GM23248 (cell line): ENCODE results near the gene DOK6. TPM values are rescaled to one million over a fixed set of nuclear protein-coding genes. Genes with fewer than 3 reads are reported as not detected.

Experiments
- DNase-seq: peaks from one replicate; pipeline ENCODE4 v3.0.0-alpha.2; 2015
- H2AFZ ChIP-seq: fragments of 200-600 bp; sonication (generic); 2 replicates; pipeline ENCODE4 v1.6.1; 2016; ENCODE audit warnings: antibody characterized with exemption
- H3F3A ChIP-seq: fragments of 200-600 bp; sonication (generic); 2 replicates; pipeline ENCODE4 v1.6.1; 2016; ENCODE audit warnings: mild to moderate bottlenecking, antibody characterized with exemption, mixed run types; ENCODE audit not compliant: insufficient read depth
- H3K27ac ChIP-seq: fragments of 200-600 bp; sonication (generic); 2 replicates; pipeline ENCODE4 v1.5.1; 2016; ENCODE audit warnings: mild to moderate bottlenecking
- H3K27me3 ChIP-seq: fragments of 200-600 bp; sonication (generic); replicated peaks from 2 replicates; pipeline ENCODE4 v1.6.1; 2016; ENCODE audit warnings: mild to moderate bottlenecking; ENCODE audit not compliant: insufficient read depth
- H3K36me3 ChIP-seq: fragments of 200-600 bp; sonication (generic); 2 replicates; pipeline ENCODE4 v1.6.1; 2016; ENCODE audit warnings: low read depth, mild to moderate bottlenecking
- H3K4me1 ChIP-seq: fragments of 200-600 bp; sonication (generic); 2 replicates; pipeline ENCODE4 v1.6.1; 2016; ENCODE audit warnings: mild to moderate bottlenecking; ENCODE audit not compliant: insufficient read depth
- H3K4me2 ChIP-seq: fragments of 200-600 bp; sonication (generic); one replicate; pipeline ENCODE4 v1.6.1; 2016; ENCODE audit warnings: mild to moderate bottlenecking; ENCODE audit not compliant: unreplicated experiment
- H3K4me3 ChIP-seq: fragments of 200-600 bp; sonication (generic); 2 replicates; pipeline ENCODE4 v1.5.1; 2016; ENCODE audit warnings: mild to moderate bottlenecking
- H3K79me2 ChIP-seq: fragments of 200-600 bp; sonication (generic); 2 replicates; pipeline ENCODE4 v1.6.1; 2016; ENCODE audit warnings: mild to moderate bottlenecking; ENCODE audit not compliant: insufficient read depth
- H3K9ac ChIP-seq: fragments of 200-600 bp; sonication (generic); 2 replicates; pipeline ENCODE4 v1.6.1; 2016; ENCODE audit warnings: mild to moderate bottlenecking
- H3K9me2 ChIP-seq: fragments of 200-600 bp; sonication (generic); 2 replicates; pipeline ENCODE4 v1.6.1; 2016; ENCODE audit warnings: mixed run types, mild to moderate bottlenecking, moderate library complexity; ENCODE audit not compliant: insufficient read depth
- H3K9me3 ChIP-seq: fragments of 200-600 bp; sonication (generic); one replicate; pipeline ENCODE4 v1.6.1; 2017; ENCODE audit warnings: low read depth
- H4K20me1 ChIP-seq: fragments of 200-600 bp; sonication (generic); 2 replicates; pipeline ENCODE4 v1.6.0; 2016; ENCODE audit not compliant: insufficient read depth
- EZH2 ChIP-seq: fragments of 200-600 bp; sonication (generic); IDR thresholded peaks from 2 replicates; pipeline ENCODE4 v1.6.1; 2018; ENCODE audit warnings: antibody characterized with exemption, mild to moderate bottlenecking; ENCODE audit not compliant: insufficient read depth, poor library complexity, severe bottlenecking
- EZH2phosphoT487 ChIP-seq: fragments of 200-600 bp; sonication (generic); IDR thresholded peaks from 2 replicates; pipeline ENCODE4 v1.6.1; 2018; ENCODE audit warnings: antibody characterized with exemption, moderate library complexity, mild to moderate bottlenecking, low read depth; ENCODE audit not compliant: insufficient read depth
- WGBS, 2 experiments: methylation state at CpG; one replicate each; pipeline ENCODE4 v1.1.6; 2015 to 2017; ENCODE audit warnings: low lambda C conversion rate in 2 of 2, low coverage in 1 of 2; ENCODE audit errors: missing lambda C conversion rate in 2 of 2; 5-methylcytosine and 5-hydroxymethylcytosine counted together
- in situ Hi-C: fragments of 300-500 bp; cut with MboI; formaldehyde crosslinking; loops from 2 replicates; pipeline ENCODE4 v1.15.0; 2020
- polyA plus RNA-seq: library from polyadenylated mRNA; unstranded; fragments of >200 nt; fragmentation: Nextera tagmentation; extraction: Ambion mirVana; gene quantifications from 2 replicates; pipeline ENCODE4 v1.2.1, GENCODE V29; 2016
- total RNA-seq: library from RNA; depleted of rRNA; stranded (reverse); fragments of >200 nt; shearing (Covaris generic); gene quantifications from 2 replicates; pipeline ENCODE4 v1.2.3, GENCODE V29; 2014

DOK6 gene
- total and polyA plus RNA-seq, 2 experiments from 2014 or later: 1.1 to 5.2 TPM

DNA sequence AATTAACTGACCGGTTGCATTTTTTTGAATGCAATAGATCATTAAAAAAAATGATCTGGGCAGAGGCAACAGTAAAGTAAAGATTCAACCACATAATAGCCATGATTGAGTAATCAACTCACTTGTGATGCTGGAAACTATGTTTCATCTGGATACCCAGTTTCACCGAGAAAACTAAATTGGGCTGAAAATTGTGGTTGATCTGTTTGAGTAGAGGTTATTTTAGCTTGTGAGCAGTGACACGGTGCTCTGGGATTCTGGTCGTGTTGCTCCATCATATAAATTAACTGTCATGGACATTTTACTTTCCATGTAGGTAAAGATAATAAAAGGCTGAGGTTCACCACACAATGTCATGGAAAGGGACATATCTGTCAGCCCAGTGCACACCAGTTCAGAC lies 488.3 kb downstream of the DOK6 start:
- Histone ChIP-seq H3K9ac (no peak overlapping the region), H3K36me3 (no peaks in the 10 kb centered on the region), H3F3A (no peaks in the 10 kb centered on the region), H3K4me2 (no peak overlapping the region), H4K20me1 (no peaks in the 10 kb centered on the region), H3K9me3 (no peaks in the 10 kb centered on the region), H3K9me2 (no peaks in the 10 kb centered on the region), H3K4me1 (no peaks in the 10 kb centered on the region), H3K27me3 (no peaks in the 10 kb centered on the region), H3K4me3 (no peak overlapping the region), H3K79me2 (no peaks in the 10 kb centered on the region), H2AFZ (no peak overlapping the region), H3K27ac (no peak overlapping the region)
- WGBS, 2 experiments: 97 to 98% methylated on average over 4 of the region's 4 CpGs
- in situ Hi-C loops: no loop called here
- TF ChIP-seq EZH2phosphoT487: no peak
- TF ChIP-seq EZH2: no peak
- DNase-seq: no peak

GRCh38 chr18:69890558-69890957 lies 489.9 kb downstream of the DOK6 start:
- Histone ChIP-seq H3K4me1 (no peaks in the 10 kb centered on the region), H2AFZ (no peak overlapping the region), H3K27me3 (no peaks in the 10 kb centered on the region), H3K79me2 (no peaks in the 10 kb centered on the region), H3K27ac (no peak overlapping the region), H3K36me3 (0 out of 2 replicates have a peak, but pooled peaks cover 5% of the 10 kb centered on the region), H3K4me2 (no peak overlapping the region), H3K9ac (no peak overlapping the region), H3K9me2 (no peaks in the 10 kb centered on the region), H4K20me1 (no peaks in the 10 kb centered on the region), H3F3A (no peaks in the 10 kb centered on the region), H3K4me3 (no peak overlapping the region), H3K9me3 (no peaks in the 10 kb centered on the region)
- 100% methylated on average over 1 of the region's 1 CpG for WGBS, 2 experiments
- TF ChIP-seq EZH2 (no peak), EZH2phosphoT487 (no peak)
- in situ Hi-C loops: no loop called here
- no peak for DNase-seq

- Histone ChIP-seq H3K9me3 (no peaks in the 10 kb centered on the region), H3K4me2 (no peak overlapping the region), H3K4me1 (no peaks in the 10 kb centered on the region), H3K27me3 (no peaks in the 10 kb centered on the region), H2AFZ (no peak overlapping the region), H3F3A (no peaks in the 10 kb centered on the region), H3K4me3 (no peak overlapping the region), H3K9me2 (no peaks in the 10 kb centered on the region), H3K9ac (no peak overlapping the region), H4K20me1 (no peaks in the 10 kb centered on the region), H3K36me3 (0 out of 2 replicates have a peak, but pooled peaks cover 5% of the 10 kb centered on the region), H3K79me2 (no peaks in the 10 kb centered on the region), H3K27ac (no peak overlapping the region)
- TF ChIP-seq EZH2: no peak
- TF ChIP-seq EZH2phosphoT487: no peak
- WGBS, 2 experiments: 97 to 100% methylated on average over 1 to 2 of the region's 2 CpGs
- DNase-seq: no peak
- in situ Hi-C loops: no loop called here
These were observed 493.8 kb downstream of the DOK6 start for GRCh38 chr18:69894467-69894866.

DNA sequence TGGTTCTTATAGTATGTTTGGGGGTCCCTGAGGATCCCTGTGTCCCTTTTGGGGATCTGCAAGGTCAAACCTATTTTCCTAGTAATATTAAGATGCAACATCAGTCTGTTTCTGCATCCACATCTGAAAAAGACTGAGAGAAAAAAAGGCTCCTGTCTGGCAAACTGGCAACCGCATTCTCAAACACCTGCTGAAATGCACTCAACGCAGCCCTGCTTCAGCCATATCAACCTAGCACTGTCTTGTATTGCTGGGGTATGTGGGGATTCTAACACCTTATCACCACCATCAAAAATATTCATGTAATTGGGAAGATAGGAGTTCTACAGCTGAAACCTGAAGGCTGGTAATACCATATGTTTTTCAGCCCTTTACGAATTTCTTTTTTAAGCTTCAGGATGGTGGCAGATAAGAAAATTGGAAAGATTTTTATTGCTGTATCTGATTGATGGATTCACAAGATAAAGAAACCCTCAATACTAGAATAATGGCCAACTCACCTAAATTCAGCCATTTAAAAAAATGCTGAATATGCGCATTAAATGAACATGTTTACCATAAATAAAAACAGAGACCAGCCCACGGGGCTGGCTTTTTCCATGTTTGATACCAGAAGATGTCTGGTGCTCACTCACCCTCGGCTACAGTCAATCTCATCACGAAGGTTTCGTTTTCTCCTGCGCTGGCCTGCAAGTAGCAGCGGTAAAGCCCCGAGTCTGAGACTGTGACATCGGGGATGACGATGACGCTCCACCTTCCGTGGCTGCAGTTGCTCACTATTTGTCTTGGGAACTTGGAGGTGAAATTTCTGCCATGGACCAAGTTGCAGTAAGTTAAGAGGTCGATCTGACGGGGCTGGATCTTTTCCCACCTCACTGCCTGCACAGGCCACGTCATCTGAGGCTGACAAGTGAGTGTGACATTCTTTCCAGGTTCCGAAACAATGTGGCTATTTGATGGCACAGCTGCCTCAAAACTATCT lies 494.7 kb downstream of the DOK6 start:
- H3K79me2 ChIP-seq: no peaks in the 10 kb centered on the region
- H3K9me2 ChIP-seq: no peaks in the 10 kb centered on the region
- 81 to 84% methylated on average over 19 of the region's 19 CpGs for WGBS, 2 experiments
- no peaks in the 10 kb centered on the region for H4K20me1 ChIP-seq
- H3F3A ChIP-seq: no peaks in the 10 kb centered on the region
- DNase-seq: no peak
- TF ChIP-seq EZH2phosphoT487: no peak
- TF ChIP-seq EZH2: no peak
- no peaks in the 10 kb centered on the region for H3K4me1 ChIP-seq
- H2AFZ ChIP-seq: no peak overlapping the region
- H3K9ac ChIP-seq: no peak overlapping the region
- no peaks in the 10 kb centered on the region for H3K27me3 ChIP-seq
- no peak overlapping the region for H3K27ac ChIP-seq
- H3K9me3 ChIP-seq: no peaks in the 10 kb centered on the region
- 0 out of 2 replicates have a peak, but pooled peaks cover 5% of the 10 kb centered on the region for H3K36me3 ChIP-seq
- no peak overlapping the region for H3K4me2 ChIP-seq
- in situ Hi-C loops: no loop called here
- no peak overlapping the region for H3K4me3 ChIP-seq
